MCF 10A (cell line): Measurements from ENCODE around the gene ADAMTS2. TPM values are rescaled to one million over a fixed set of nuclear protein-coding genes. Genes with fewer than 3 reads are reported as not detected.

Experiments used
- BruUV-seq: library from RNA; stranded (reverse); fragments of 400-500 nt; replicated peaks from 2 replicates; lab custom pipeline; 2021; lab: Mats Ljungman, UMichigan
- CTCF ChIA-PET: fragments of 300-600 bp; sonication (Branson Sonifier 250); formaldehyde crosslinking; extraction: SDS; loops from one replicate; lab custom pipeline; 2021; ENCODE audit warnings: antibody characterized with exemption, inconsistent platforms; lab: Yijun Ruan, JAX
- POLR2A ChIA-PET: fragments of 300-600, 350-650 bp; sonication (Branson Sonifier 250); formaldehyde crosslinking; extraction: SDS; loops from one replicate; lab custom pipeline; 2020; ENCODE audit warnings: antibody characterized with exemption, inconsistent platforms; lab: Yijun Ruan, JAX
- DNase-seq: peaks from one replicate; pipeline ENCODE4 v3.0.0-alpha.2; 2018; ENCODE audit not compliant: unreplicated experiment
- H3K27ac Mint-ChIP-seq: one replicate; pipeline ENCODE4 v1.8.0; 2022; ENCODE audit warnings: mild to moderate bottlenecking, low read depth, mixed read lengths; ENCODE audit not compliant: unreplicated experiment
- H3K27me3 Mint-ChIP-seq: one replicate; pipeline ENCODE4 v1.8.0; 2022; ENCODE audit warnings: mixed read lengths; ENCODE audit not compliant: insufficient read depth, unreplicated experiment
- H3K36me3 Mint-ChIP-seq: one replicate; pipeline ENCODE4 v1.8.0; 2022; ENCODE audit warnings: mild to moderate bottlenecking, moderate library complexity, mixed read lengths; ENCODE audit not compliant: insufficient read depth, unreplicated experiment
- H3K4me1 Mint-ChIP-seq: one replicate; pipeline ENCODE4 v1.8.0; 2022; ENCODE audit warnings: mixed read lengths; ENCODE audit not compliant: insufficient read depth, unreplicated experiment
- H3K4me3 Mint-ChIP-seq: one replicate; pipeline ENCODE4 v1.8.0; 2022; ENCODE audit warnings: mild to moderate bottlenecking, moderate library complexity, mixed read lengths; ENCODE audit not compliant: unreplicated experiment
- H3K9me3 Mint-ChIP-seq: one replicate; pipeline ENCODE4 v1.8.0; 2022; ENCODE audit warnings: mixed read lengths; ENCODE audit not compliant: unreplicated experiment
- CTCF ChIP-seq: fragments of 200-600 bp; IDR thresholded peaks from one replicate; pipeline ENCODE4 v1.8.0; 2022; ENCODE audit warnings: antibody characterized with exemption, mild to moderate bottlenecking; ENCODE audit not compliant: unreplicated experiment
- intact Hi-C: fragments of 100-400 bp; cut with micrococcal nuclease; formaldehyde crosslinking; loops from 2 replicates; pipeline ENCODE4 v1.14.1; 2022
- total RNA-seq: library from RNA; stranded (reverse); gene quantifications from 2 replicates; pipeline ENCODE4 v1.2.3, GENCODE V29; 2022

The ADAMTS2 gene
- total RNA-seq, 1 experiment from 2014 or later, result not detected

DNA sequence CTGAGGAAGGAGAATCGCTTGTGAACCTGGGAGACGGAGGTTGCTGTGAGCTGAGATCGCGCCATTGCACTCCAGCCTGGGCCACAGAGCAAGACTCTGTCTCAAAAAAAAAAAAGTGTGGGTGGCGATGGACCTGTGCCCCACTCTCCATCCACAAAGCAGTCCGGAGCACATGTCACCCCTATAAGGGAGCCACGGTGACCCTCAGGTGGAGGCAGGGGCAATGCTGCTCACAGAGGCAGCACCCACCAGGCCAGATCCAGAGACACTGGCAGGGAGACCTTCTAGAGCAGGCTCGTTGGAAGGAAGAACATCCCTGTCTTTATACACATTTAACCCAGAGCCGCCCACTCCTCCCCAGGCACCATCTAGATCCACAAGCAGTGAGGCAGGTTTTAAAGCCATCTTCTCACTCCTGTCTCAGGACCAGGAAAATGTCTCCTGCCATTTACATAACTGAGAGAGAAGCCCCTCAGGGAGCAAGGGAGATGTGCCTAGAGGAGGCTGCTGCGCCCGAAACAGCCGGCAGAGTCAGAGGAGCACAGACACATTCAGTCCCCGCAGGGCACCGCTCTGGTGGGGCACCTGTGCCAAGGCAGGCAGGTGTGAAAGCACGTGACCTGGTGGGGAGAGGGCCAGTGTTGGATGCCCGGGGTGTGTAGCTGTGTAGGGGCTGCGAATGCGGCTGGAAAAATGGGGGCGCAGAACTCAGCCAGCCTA, 31.6 kb upstream of the ADAMTS2 start:
- ChIA-PET CTCF (interaction anchor here (0.7 kb wide), 1 partner anchor 80 kb away, joined by 3 read pairs; no protein-coding TSS in a partner anchor), POLR2A (interaction anchor here (0.6 kb wide), 1 partner anchor 290 kb away, joined by 4 read pairs; no protein-coding TSS in a partner anchor)

GRCh38 chr5:179375831-179376365, 30.6 kb upstream of the ADAMTS2 start:
- POLR2A ChIA-PET, result no interaction called here
- intact Hi-C loops, result no loop called here
- no peak overlapping the region for H3K4me3 Mint-ChIP-seq
- H3K4me1 Mint-ChIP-seq, result peaks cover 10% of the 10 kb centered on the region
- CTCF ChIA-PET, result no interaction called here
- no peak overlapping the region for H3K27ac Mint-ChIP-seq
- H3K27me3 Mint-ChIP-seq, result no peaks in the 10 kb centered on the region
- BruUV-seq, result no TSS peak
- H3K36me3 Mint-ChIP-seq, result no peaks in the 10 kb centered on the region
- no peak for TF ChIP-seq CTCF
- DNase-seq, result no peak
- peaks cover 8% of the 10 kb centered on the region for H3K9me3 Mint-ChIP-seq

More for the DNA sequence above, 31.6 kb upstream of the ADAMTS2 start:
- DNase-seq, result no peak
- BruUV-seq, result no TSS peak
- Mint-ChIP-seq H3K9me3 (peaks cover 8% of the 10 kb centered on the region), H3K4me1 (peaks cover 10% of the 10 kb centered on the region), H3K4me3 (no peak overlapping the region), H3K27me3 (no peaks in the 10 kb centered on the region), H3K36me3 (peaks cover 5% of the 10 kb centered on the region), H3K27ac (no peak overlapping the region)
- no peak for TF ChIP-seq CTCF
- intact Hi-C loops, result no loop called here

DNA sequence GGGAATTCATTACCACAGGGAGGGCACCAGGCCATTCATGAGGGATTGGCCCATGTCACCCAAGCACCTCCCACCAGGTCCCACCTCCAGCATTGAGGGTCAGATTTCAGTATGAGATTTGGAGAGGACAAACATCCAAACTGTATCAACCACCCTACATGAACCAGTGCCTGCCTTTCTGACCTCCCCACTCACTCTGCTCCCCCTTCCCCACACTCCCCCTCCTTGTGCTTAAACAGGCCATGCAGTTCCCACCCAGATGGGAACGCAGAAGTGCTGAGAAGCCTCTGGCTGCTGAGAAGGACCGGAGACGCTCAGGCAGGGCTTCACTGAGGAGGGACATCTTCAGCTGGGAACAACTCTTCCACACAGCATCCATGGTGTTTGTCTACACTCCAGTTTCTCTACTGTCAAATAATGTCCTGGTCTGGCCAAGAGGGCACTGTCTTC, 30.0 kb upstream of the ADAMTS2 start:
- POLR2A ChIA-PET, result no interaction called here
- peaks cover 10% of the 10 kb centered on the region for H3K4me1 Mint-ChIP-seq
- peaks cover 8% of the 10 kb centered on the region for H3K9me3 Mint-ChIP-seq
- H3K4me3 Mint-ChIP-seq, result no peak overlapping the region
- CTCF ChIA-PET, result no interaction called here
- DNase-seq, result peak; percentile 6
- intact Hi-C loops, result no loop called here
- no peak for TF ChIP-seq CTCF
- H3K27me3 Mint-ChIP-seq, result no peaks in the 10 kb centered on the region
- no TSS peak for BruUV-seq
- no peak overlapping the region for H3K27ac Mint-ChIP-seq
- no peaks in the 10 kb centered on the region for H3K36me3 Mint-ChIP-seq

DNA sequence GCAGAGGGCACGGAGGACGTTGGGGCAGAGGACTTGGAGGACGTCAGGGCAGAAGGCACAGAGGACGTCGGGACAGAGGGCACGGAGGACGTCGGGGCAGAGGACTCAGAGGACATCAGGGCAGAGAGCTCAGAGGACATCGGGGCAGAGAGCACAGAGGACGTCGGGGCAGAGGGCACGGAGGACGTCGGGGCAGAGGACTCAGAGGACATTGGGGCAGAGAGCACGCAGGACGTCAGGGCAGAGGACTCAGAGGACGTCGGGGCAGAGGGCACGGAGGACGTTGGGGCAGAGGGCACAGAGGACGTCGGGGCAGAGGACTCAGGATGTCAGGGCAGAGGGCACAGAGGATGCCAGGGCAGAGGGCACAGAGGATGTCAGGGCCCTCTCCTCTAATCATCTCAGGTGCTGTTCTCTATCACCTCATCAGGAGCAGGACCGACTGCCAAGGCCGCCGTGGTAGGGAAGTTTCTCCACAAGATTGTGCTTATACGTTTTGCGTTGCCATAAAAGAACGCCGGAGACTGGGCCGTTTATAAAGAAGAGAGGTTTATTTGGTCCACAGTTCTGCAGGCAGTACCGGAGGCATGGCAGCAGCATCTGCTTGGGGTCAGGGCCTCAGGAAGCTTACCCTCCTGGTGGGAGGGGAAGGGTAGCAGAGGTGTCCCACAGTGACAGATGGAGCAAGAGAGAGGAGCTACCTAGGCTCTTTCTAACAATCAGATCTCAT, 29.4 kb upstream of the ADAMTS2 start:
- no peaks in the 10 kb centered on the region for H3K36me3 Mint-ChIP-seq
- intact Hi-C loops, result no loop called here
- H3K4me3 Mint-ChIP-seq, result no peak overlapping the region
- no TSS peak for BruUV-seq
- no peak overlapping the region for H3K27ac Mint-ChIP-seq
- CTCF ChIA-PET, result no interaction called here
- TF ChIP-seq CTCF, result no peak
- POLR2A ChIA-PET, result interaction anchor here (1.0 kb wide), 1 partner anchor 18 kb away, joined by 4 read pairs; no protein-coding TSS in a partner anchor
- H3K4me1 Mint-ChIP-seq, result peaks cover 10% of the 10 kb centered on the region
- DNase-seq, result no peak
- no peaks in the 10 kb centered on the region for H3K27me3 Mint-ChIP-seq
- peaks cover 8% of the 10 kb centered on the region for H3K9me3 Mint-ChIP-seq
